K562 (cell line): ENCODE results near the gene BAIAP3. TPM values are rescaled to one million over a fixed set of nuclear protein-coding genes. Genes with fewer than 3 reads are reported as not detected.

ENCODE experiments used
- BDP1 ChIP-seq: IDR thresholded peaks from 3 replicates; pipeline ENCODE4 v1.6.1; 2011; ENCODE audit not compliant: insufficient read length, insufficient read depth
- CHCHD3 ChIP-seq: fragments of 250-450 bp; sonication (Bioruptor Pico); IDR thresholded peaks from 2 replicates; pipeline ENCODE4 v2.1.2; 2022; ENCODE audit warnings: mild to moderate bottlenecking
- DMBX1 ChIP-seq: fragments of 250-450 bp; sonication (Bioruptor Pico); IDR thresholded peaks from 2 replicates; pipeline ENCODE4 v1.8.0; 2022; ENCODE audit warnings: inconsistent platforms, mild to moderate bottlenecking, moderate library complexity, borderline replicate concordance
- FOS ChIP-seq: IDR thresholded peaks from 3 replicates; pipeline ENCODE4 v1.6.1; 2011; ENCODE audit not compliant: insufficient read length; ENCODE audit errors: extremely low read depth
- HNRNPLL ChIP-seq: fragments of 200-400 bp; formaldehyde crosslinking; IDR thresholded peaks from 2 replicates; pipeline ENCODE4 v1.6.1; 2017; ENCODE audit warnings: low read length, low read depth, mild to moderate bottlenecking; ENCODE audit not compliant: poor library complexity, severe bottlenecking
- KAT8 ChIP-seq: fragments of 450-650 bp; IDR thresholded peaks from 2 replicates; pipeline ENCODE4 v1.6.1; 2016; ENCODE audit warnings: low read depth, mild to moderate bottlenecking
- KLF10 ChIP-seq: fragments of 250-450 bp; sonication (Bioruptor Pico); IDR thresholded peaks from 2 replicates; pipeline ENCODE4 v1.6.1; 2021; ENCODE audit warnings: matching md5 sums
- MTF1 ChIP-seq: fragments of 250-450 bp; sonication (Bioruptor Pico); IDR thresholded peaks from 2 replicates; pipeline ENCODE4 v1.9.0; 2021; ENCODE audit warnings: moderate library complexity, mild to moderate bottlenecking, inconsistent platforms, borderline replicate concordance
- PRMT5 ChIP-seq: sonication (generic); formaldehyde crosslinking; IDR thresholded peaks from 2 replicates; pipeline ENCODE4 v1.5.0; 2020; ENCODE audit warnings: missing genetic modification reagents
- RBBP5 ChIP-seq: fragments of 200-600 bp; sonication (generic); IDR thresholded peaks from 2 replicates; pipeline ENCODE4 v1.6.1; 2012; ENCODE audit warnings: borderline replicate concordance, mild to moderate bottlenecking, low read length, control low read depth, inconsistent platforms; ENCODE audit not compliant: insufficient read depth, poor library complexity, severe bottlenecking
- SP2 ChIP-seq: IDR thresholded peaks from 2 replicates; pipeline ENCODE4 v1.6.1; 2011; ENCODE audit warnings: mild to moderate bottlenecking, low read depth, low read length, moderate library complexity; ENCODE audit not compliant: poor library complexity, severe bottlenecking; ENCODE audit errors: extremely low read depth
- TEAD1 ChIP-seq, 2 experiments: fragments of 450-650 bp in 1 of 2; sonication (generic) in 1 of 2; formaldehyde crosslinking; IDR thresholded peaks; 2 replicates each; pipeline versions ENCODE4 v1.4.0 to v1.8.0; 2020 to 2022; ENCODE audit warnings: mild to moderate bottlenecking in 2 of 2, missing genetic modification reagents in 1 of 2
- TSC22D4 ChIP-seq: fragments of 450-650 bp; IDR thresholded peaks from 2 replicates; pipeline ENCODE4 v1.6.1; 2016; ENCODE audit warnings: missing genetic modification characterization, missing biosample characterization, control low read depth
- ZFP36 ChIP-seq: fragments of 150-350 bp; IDR thresholded peaks from 2 replicates; pipeline ENCODE4 v1.6.1; 2018; ENCODE audit warnings: low read length, low read depth; ENCODE audit not compliant: partially characterized antibody
- ZNF263 ChIP-seq: sonication (generic); formaldehyde crosslinking; IDR thresholded peaks from 2 replicates; pipeline ENCODE4 v1.8.0; 2022; ENCODE audit warnings: mild to moderate bottlenecking, missing genetic modification reagents, borderline replicate concordance
- ZNF764 ChIP-seq: fragments of 250-450 bp; sonication (Bioruptor Pico); IDR thresholded peaks from 2 replicates; pipeline ENCODE4 v1.4.0; 2020; ENCODE audit warnings: low read depth, mild to moderate bottlenecking, moderate library complexity
- polyA plus RNA-seq, 8 experiments: library from polyadenylated mRNA; depleted of rRNA in 4 of 8; stranded (reverse) in 5 of 8; unstranded in 3 of 8; fragments of >200 nt; fragmentation: Nextera tagmentation in 2 of 8; fragmentation: Illumina TruSeq in 1 of 8; extraction: Ambion mirVana in 2 of 8; extraction: Trizol in 1 of 8; gene quantifications; 2 replicates each; pipeline versions ENCODE4 v1.2.1 to v1.2.3, GENCODE V29; 2011 to 2014; ENCODE audit warnings: inconsistent platforms in 1 of 8, missing spikeins in 1 of 8
- total RNA-seq, 7 experiments: library from RNA; depleted of rRNA in 6 of 7; stranded (reverse); fragments of >200 nt in 6 of 7; fragmentation: Illumina TruSeq in 2 of 7; extraction: Trizol in 2 of 7; gene quantifications; 2 replicates each; pipeline versions ENCODE4 v1.2.1 to v1.2.3, GENCODE V29; 2011 to 2021; ENCODE audit warnings: low replicate concordance in 1 of 7
- TF ChIP-seq, protein P1 (sequence below): fragments of 250-450 bp; sonication (Bioruptor Pico); IDR thresholded peaks from 2 replicates; pipeline ENCODE4 v1.8.0; 2022; ENCODE audit warnings: moderate library complexity, mild to moderate bottlenecking, inconsistent platforms
- TF ChIP-seq, protein P2 (sequence below): fragments of 450-650 bp; formaldehyde crosslinking; conservative IDR thresholded peaks from 2 replicates; pipeline ENCODE4 v1.4.0; 2022; ENCODE audit warnings: mild to moderate bottlenecking, missing genetic modification characterization
- TF ChIP-seq, protein P3 (sequence below): sonication (generic); formaldehyde crosslinking; IDR thresholded peaks from 2 replicates; pipeline ENCODE4 v1.8.0; 2022; ENCODE audit warnings: mild to moderate bottlenecking, missing genetic modification reagents

BAIAP3 gene
- total and polyA plus RNA-seq, 9 of the 15 experiments (the other 6 are each of a cell fraction or from before 2014, with no cell fraction given) = 0.03 to 4.5 (median 0.57) TPM; not detected in 1

DNA sequence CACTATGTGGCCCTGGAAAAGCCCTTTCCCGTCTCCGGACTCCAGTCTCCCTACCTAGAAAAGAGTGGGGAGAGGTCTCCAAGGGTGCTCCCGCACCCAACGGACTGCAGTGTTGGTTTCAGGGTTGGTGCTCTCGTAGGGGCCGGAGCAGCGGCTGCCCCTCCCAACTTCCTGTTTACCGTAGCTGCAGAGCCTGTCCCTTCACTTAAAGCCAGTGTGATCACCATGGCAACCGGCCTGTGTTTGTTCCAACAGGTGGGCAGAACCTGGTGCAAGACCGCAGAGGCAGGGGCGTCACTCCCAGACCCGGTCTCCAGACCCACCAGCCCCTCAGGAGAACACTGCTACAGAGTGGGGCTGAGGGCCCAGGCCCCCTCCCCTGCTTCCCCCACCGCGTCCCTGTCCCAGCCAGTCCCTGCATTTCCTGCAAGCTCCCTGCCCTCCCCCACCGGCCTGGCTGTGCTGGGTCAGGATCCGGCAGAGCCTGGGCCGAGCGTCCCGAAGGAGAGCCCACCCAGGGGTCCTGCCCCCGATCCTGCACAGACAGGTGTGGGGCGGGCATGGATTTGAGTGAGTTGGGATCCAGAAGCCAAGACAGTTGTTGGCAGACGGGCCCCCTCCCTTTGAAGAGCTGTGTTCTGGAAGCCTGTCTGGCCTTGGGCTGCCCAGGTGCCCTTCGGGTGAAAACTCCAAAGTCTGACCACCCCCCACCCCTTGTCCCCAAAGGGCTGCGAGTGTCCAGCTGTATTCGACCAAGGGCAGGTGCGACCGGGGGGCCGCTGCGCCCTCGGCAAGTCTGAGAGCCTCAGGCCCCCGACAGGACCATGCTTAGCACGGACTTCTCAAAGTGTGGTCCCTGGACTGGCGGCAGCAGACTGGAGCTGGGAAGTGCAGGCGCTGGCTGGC is 1.5 kb upstream of the BAIAP3 start (continued):
- TF ChIP-seq, protein P1, sequence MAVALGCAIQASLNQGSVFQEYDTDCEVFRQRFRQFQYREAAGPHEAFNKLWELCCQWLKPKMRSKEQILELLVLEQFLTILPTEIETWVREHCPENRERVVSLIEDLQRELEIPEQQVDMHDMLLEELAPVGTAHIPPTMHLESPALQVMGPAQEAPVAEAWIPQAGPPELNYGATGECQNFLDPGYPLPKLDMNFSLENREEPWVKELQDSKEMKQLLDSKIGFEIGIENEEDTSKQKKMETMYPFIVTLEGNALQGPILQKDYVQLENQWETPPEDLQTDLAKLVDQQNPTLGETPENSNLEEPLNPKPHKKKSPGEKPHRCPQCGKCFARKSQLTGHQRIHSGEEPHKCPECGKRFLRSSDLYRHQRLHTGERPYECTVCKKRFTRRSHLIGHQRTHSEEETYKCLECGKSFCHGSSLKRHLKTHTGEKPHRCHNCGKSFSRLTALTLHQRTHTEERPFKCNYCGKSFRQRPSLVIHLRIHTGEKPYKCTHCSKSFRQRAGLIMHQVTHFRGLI = no peak
- no peak for TF ChIP-seq KAT8
- TF ChIP-seq ZNF764 (CRISPR knock-in tag) = no peak
- TF ChIP-seq BDP1 = no peak
- no peak for TF ChIP-seq TSC22D4
- peak; percentile 14 for TF ChIP-seq HNRNPLL
- TF ChIP-seq SP2 = no peak
- TF ChIP-seq RBBP5 = no peak
- no peak for TF ChIP-seq MTF1 (CRISPR knock-in tag)
- TF ChIP-seq TEAD1 (CRISPR knock-in tag; IDR thresholded peaks at IDR 0.05) = 0 out of 4 replicates have a peak, but pooled peaks of 1 of the 2 experiments have one; percentile 24
- TF ChIP-seq FOS = no peak
- peak; percentile 64 for TF ChIP-seq ZNF263 (CRISPR knock-in tag)
- TF ChIP-seq CHCHD3 (CRISPR knock-in tag) = no peak
- no peak for TF ChIP-seq PRMT5
- no peak for TF ChIP-seq DMBX1
- TF ChIP-seq, protein P2, sequence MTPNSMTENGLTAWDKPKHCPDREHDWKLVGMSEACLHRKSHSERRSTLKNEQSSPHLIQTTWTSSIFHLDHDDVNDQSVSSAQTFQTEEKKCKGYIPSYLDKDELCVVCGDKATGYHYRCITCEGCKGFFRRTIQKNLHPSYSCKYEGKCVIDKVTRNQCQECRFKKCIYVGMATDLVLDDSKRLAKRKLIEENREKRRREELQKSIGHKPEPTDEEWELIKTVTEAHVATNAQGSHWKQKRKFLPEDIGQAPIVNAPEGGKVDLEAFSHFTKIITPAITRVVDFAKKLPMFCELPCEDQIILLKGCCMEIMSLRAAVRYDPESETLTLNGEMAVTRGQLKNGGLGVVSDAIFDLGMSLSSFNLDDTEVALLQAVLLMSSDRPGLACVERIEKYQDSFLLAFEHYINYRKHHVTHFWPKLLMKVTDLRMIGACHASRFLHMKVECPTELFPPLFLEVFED (CRISPR knock-in tag) = no peak
- TF ChIP-seq, protein P3, sequence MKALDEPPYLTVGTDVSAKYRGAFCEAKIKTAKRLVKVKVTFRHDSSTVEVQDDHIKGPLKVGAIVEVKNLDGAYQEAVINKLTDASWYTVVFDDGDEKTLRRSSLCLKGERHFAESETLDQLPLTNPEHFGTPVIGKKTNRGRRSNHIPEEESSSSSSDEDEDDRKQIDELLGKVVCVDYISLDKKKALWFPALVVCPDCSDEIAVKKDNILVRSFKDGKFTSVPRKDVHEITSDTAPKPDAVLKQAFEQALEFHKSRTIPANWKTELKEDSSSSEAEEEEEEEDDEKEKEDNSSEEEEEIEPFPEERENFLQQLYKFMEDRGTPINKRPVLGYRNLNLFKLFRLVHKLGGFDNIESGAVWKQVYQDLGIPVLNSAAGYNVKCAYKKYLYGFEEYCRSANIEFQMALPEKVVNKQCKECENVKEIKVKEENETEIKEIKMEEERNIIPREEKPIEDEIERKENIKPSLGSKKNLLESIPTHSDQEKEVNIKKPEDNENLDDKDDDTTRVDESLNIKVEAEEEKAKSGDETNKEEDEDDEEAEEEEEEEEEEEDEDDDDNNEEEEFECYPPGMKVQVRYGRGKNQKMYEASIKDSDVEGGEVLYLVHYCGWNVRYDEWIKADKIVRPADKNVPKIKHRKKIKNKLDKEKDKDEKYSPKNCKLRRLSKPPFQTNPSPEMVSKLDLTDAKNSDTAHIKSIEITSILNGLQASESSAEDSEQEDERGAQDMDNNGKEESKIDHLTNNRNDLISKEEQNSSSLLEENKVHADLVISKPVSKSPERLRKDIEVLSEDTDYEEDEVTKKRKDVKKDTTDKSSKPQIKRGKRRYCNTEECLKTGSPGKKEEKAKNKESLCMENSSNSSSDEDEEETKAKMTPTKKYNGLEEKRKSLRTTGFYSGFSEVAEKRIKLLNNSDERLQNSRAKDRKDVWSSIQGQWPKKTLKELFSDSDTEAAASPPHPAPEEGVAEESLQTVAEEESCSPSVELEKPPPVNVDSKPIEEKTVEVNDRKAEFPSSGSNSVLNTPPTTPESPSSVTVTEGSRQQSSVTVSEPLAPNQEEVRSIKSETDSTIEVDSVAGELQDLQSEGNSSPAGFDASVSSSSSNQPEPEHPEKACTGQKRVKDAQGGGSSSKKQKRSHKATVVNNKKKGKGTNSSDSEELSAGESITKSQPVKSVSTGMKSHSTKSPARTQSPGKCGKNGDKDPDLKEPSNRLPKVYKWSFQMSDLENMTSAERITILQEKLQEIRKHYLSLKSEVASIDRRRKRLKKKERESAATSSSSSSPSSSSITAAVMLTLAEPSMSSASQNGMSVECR = peak; percentile 25
- no peak for TF ChIP-seq KLF10 (CRISPR knock-in tag)
- TF ChIP-seq ZFP36 = no peak
